GM12891 (cell line): ENCODE measurements around the gene TAS1R2.

Experiments
- PAX5 ChIP-seq: IDR thresholded peaks from 2 replicates; pipeline ENCODE4 v1.6.1; 2011; ENCODE audit warnings: low read length, moderate library complexity, mild to moderate bottlenecking; ENCODE audit not compliant: insufficient read depth, severe bottlenecking
- POLR2A ChIP-seq: IDR thresholded peaks from 2 replicates; pipeline ENCODE4 v1.6.1; 2011; ENCODE audit warnings: low read depth, low read length, control low read depth
- POLR2AphosphoS5 ChIP-seq: IDR thresholded peaks from 2 replicates; pipeline ENCODE4 v1.6.1; 2011; ENCODE audit warnings: low read depth, low read length, control low read depth
- POU2F2 ChIP-seq: IDR thresholded peaks from 2 replicates; pipeline ENCODE4 v1.6.1; 2011; ENCODE audit warnings: low read depth, mild to moderate bottlenecking, control low read depth, low read length, moderate library complexity
- SPI1 ChIP-seq: IDR thresholded peaks from 2 replicates; pipeline ENCODE4 v1.6.1; 2011; ENCODE audit warnings: low read depth, low read length, control low read depth
- TAF1 ChIP-seq: IDR thresholded peaks from 2 replicates; pipeline ENCODE4 v1.6.1; 2011; ENCODE audit warnings: low read depth, low read length, control low read depth

DNA sequence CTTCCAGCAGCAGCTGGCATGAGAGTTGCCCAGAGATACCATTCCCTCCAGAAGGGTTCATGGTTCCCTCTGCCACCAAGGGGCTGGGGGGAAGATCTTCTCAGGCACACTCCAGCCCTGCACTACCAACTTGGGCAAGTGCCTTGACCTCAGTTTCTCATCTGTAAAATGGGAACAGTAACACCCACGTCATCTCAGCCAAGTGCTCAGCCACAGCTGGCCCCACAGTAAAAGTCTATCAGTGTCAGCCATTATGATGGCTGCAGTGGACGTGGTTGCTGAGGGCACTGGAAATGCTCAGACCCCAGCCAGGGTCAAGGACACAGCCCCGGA, 16.3 kb upstream of the TAS1R2 start:
- TF ChIP-seq SPI1 (no peak), POLR2A (no peak), POLR2AphosphoS5 (no peak), POU2F2 (no peak), TAF1 (no peak), PAX5 (no peak)
